GM18520 (cell line): Measurements from ENCODE around the gene CATSPER3.

Experiments used
- ATAC-seq: cut with Tn5 transposase; IDR thresholded peaks from one replicate; pipeline ENCODE4 v1.9.1; 2021; ENCODE audit not compliant: unreplicated experiment

The CATSPER3 gene

GRCh38 chr5:135009736-135010501 is 42.2 kb downstream of the CATSPER3 start:
- no peak for ATAC-seq

GRCh38 chr5:135010502-135011354 is 43.0 kb downstream of the CATSPER3 start:
- no peak for ATAC-seq

GRCh38 chr5:135011355-135012032 is 43.8 kb downstream of the CATSPER3 start:
- no peak for ATAC-seq

- ATAC-seq = no peak
Measured at GRCh38 chr5:135012033-135012588, 44.4 kb downstream of the CATSPER3 start.

- ATAC-seq = no peak
Measured at GRCh38 chr5:135012951-135013391, 45.3 kb downstream of the CATSPER3 start.

GRCh38 chr5:135013445-135013844 is 45.7 kb downstream of the CATSPER3 start:
- no peak for ATAC-seq

- ATAC-seq = no peak
Measured at GRCh38 chr5:135013947-135014570, 46.4 kb downstream of the CATSPER3 start.

GRCh38 chr5:135015942-135016341 is 48.2 kb downstream of the CATSPER3 start:
- no peak for ATAC-seq

GRCh38 chr5:135016861-135017290 is 49.2 kb downstream of the CATSPER3 start:
- ATAC-seq = no peak

GRCh38 chr5:135018457-135018856 is 50.8 kb downstream of the CATSPER3 start:
- ATAC-seq = no peak

GRCh38 chr5:135019314-135019713 is 51.6 kb downstream of the CATSPER3 start:
- ATAC-seq = no peak

- ATAC-seq = no peak
Measured at GRCh38 chr5:135020111-135020895, 52.6 kb downstream of the CATSPER3 start.

- ATAC-seq = no peak
Measured at GRCh38 chr5:135024956-135025729, 57.4 kb downstream of the CATSPER3 start.

GRCh38 chr5:135025730-135026644 is 58.3 kb downstream of the CATSPER3 start:
- no peak for ATAC-seq

- no peak for ATAC-seq
Measured at GRCh38 chr5:135026645-135027265, 59.0 kb downstream of the CATSPER3 start.

- ATAC-seq = no peak
Measured at GRCh38 chr5:135027266-135027696, 59.6 kb downstream of the CATSPER3 start.
